ENCODE measurements around the gene RRP1.

The RRP1 gene

DNA sequence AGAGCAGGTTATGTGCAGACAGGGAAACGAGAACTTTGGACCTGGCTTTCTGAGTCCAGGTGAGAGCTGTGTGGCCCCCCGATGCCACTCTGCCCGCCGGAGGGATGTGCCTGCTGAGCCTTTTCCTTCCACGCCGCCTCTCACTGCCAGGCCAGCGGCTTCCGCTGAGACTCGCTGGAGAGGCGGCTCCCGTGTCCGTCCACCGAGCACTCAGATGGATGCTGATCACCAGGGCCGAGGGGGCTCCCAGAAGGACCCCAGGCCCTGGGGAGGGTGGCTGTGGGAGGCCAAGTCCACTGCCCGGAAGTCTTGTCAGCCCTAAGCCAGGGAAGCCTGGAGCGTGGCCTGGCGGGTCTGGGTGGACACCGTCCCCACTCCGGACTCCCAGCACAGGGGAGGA is 29.7 kb upstream of the RRP1 start:
- DNase-seq, result no peak

DNA sequence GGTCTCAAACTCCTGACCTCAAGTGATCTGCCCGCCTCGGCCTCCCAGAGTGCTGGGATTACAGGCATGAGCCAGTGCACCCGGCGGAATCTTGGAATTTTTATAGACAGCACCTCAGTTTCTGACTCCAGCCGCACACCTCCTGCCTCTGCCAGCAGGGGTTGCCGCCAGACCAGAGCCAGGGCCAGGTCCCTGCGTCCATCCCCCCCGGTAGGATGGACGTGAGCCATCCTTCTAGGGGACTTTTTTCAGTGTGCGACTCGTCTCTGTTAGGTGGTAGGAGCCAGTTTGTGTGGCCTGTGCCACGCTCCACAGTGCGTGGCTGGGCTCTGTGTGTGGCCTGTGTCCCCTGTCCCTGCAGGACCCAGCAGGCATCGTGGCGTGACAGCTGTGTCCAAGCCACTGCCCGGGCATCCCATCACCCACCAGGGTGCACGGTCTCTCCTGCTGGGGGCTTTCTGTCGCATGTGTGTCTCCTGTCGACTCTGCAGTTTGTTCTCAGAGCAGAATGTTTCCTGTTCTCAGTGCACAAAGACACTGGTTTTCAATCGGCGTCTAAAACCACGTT is 28.9 kb upstream of the RRP1 start:
- DNase-seq, result no peak

DNA sequence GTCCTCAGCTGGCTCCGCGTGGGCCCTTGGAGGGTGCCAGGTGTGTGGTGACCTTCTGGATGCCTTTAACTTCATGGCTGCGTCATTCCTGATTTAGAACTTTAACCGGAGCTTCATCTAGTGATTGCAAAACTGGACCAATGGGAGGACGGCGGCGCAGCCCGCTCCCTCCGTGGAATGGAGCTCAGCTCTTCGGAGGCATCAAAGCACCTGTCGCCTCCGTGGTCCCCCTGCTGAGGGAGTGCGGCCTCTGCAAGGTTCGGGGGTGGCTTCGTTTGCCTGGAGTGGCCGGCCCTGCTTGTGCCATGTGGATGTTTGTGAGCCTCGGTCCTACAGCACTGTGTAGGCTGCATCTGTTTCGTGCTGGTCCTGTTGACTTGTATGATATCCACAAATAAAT is 27.5 kb upstream of the RRP1 start:
- DNase-seq, result no peak

DNA sequence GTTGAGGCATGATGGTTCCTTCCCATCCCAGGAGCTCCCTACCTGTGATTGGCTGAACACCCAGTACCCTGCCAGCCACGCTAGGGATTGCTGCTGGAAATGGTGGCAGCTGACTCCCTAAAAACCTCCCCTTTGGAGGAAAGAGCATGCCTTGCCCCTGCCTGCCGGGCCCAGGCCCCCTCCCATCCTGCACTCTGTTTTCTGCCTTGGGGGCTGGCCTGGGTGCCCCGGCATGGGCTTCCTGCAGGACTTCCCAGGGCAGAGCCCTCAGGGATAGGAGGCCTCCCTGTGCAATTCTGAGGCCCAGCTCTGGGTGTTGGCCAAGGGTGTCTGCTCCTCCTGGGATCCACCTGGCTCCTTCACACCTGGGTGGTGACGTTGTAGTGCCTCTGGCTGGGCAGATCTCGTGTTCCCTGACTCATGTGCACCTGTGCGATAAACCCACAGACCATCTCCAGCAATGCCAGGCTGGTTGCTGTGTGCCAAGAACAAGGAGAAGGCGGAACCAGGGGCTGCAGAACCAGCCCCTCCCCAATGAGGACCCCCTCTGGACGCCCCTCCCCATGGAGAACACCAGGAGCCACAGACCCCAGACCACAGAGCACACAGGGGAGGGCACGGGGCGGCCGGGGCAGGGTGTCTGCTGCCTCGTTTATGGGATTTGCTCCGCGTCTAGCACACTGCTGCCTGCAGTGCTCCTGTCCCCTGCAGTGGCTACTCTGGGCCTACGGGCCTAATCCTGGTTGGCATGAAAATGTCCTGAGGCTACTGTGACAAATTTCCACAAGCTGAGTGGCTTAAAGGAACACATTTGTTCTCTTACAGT is 26.9 kb upstream of the RRP1 start:
- no peak for DNase-seq

DNA sequence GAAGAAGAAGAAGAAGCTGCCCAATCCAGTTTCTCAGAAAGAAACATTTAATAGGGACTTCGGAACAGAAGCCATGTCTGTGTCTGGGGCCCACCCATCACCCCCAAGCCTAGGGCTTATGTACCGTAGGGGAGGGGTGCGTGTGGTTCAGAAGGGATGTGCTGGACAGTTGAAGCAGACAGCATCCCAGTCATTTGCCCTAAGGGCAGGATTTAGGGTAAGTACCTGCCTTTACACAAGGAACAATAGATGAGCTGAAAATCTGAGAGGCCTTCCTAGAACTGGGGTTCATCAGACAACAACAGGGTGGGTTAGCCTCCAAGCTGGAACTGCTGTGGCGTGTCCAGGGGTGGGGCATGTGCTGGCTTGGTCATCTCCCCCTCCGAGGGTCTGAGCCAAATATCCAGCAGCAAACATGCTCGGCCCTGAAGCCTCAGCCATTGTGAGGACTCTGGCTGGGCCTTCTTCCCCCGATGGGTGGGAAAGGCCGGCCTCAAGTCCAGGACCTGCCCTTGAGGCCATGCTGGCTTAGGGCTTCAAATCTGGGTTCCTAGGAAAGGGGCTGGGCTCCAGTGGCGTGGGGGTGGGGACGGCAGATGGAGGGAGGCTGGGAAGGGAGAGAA is 25.4 kb upstream of the RRP1 start:
- DNase-seq, result no peak

DNA sequence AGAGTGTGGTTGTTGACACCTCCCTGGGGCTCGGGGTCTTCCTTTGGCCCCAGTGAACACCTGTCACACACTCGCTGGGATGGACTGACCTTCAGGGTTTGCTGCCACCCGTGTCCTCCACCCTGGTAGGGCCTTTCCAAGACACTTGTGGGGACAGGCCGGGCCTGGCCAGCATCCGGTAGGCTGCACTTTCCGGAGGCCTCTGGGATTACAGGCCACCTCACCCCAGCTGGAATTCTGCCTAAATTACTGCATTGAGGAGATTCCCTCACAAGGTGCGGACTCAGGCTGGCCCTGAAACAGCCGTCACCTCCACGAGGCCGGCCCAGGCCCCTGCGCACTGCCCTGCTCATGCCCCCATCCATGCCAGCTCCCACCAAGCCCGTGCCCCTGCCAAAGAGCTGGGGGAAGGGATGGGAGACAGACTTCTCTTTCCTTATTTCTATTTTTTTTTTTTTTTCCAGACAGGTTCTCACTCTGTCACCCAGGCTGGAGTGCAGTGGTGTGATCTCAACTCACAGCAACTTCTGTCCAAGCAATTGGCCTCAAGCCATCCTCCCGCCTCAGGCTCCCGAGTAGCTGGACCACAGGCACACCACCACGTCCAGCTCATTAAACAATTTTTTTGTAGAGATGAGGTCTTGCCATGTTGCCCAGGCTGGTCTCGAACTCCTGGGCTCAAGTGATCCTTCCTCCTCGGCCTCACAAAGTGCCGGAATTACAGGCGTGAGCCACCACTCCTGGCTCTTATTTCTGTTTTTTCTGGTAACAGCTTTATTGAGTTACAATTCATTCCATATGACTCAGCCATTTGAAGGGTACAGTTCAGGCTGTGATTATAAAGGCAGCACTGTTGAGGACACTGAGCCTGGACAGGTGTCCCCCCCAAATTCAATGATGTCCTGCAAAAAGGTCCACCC is 24.5 kb upstream of the RRP1 start:
- no peak for DNase-seq

DNA sequence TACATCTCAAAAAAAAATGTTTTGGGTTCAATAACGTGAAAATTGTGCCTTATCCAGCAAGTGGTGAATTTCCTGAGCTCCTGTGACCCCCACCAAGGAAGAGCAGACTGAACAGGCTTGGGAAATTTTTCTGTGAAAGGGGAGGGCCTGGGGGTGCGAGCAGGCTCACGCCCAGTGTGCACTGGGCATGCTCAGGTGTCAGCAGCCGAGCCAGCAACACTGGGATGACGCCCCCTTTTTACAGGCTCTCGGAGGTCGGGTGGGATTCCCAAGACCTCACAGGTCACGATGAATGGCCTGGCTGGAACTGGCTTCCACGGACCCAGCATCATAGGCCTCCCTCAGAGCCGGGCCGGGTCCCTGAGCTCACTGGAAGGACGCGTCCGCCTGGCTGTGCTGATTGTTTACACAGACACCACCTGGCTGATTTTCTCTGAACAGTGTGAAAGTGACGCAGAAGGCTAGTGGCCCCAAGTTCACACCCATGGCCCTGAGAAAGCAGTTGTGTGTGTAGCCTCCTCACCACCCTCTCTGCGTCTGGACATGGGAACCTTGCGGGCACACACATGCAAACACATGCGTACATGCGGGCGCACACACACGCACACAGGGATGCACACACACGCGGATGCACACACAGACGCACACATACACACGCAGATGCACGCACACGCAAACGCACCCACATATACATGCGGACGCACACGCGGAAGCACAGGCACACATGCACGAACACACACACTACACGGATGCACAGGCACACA is 22.5 kb upstream of the RRP1 start:
- DNase-seq, result no peak

DNA sequence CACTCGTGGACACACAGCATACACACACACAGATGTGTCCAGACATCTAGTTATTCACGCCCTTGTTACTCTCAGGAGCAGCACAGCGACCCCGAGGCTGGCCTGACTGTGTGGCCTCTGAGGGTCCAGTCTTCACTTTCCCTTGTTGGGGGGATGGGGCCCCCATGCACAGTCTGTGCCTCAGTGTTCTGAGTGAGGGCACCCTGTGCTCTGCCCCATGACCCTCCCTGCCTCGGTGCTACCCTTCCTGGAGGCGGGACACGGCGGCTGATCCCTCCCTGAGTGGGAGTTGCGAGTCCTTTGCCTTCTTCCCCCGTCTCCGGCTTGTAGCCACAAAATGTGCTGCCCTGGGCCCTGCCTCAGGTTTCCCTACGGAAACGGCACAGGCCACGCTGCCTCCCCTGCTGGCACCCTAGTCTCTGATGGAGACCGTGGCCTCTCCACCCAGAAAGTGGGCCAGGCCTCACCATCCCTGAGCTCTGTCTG is 21.8 kb upstream of the RRP1 start:
- DNase-seq, result no peak

DNA sequence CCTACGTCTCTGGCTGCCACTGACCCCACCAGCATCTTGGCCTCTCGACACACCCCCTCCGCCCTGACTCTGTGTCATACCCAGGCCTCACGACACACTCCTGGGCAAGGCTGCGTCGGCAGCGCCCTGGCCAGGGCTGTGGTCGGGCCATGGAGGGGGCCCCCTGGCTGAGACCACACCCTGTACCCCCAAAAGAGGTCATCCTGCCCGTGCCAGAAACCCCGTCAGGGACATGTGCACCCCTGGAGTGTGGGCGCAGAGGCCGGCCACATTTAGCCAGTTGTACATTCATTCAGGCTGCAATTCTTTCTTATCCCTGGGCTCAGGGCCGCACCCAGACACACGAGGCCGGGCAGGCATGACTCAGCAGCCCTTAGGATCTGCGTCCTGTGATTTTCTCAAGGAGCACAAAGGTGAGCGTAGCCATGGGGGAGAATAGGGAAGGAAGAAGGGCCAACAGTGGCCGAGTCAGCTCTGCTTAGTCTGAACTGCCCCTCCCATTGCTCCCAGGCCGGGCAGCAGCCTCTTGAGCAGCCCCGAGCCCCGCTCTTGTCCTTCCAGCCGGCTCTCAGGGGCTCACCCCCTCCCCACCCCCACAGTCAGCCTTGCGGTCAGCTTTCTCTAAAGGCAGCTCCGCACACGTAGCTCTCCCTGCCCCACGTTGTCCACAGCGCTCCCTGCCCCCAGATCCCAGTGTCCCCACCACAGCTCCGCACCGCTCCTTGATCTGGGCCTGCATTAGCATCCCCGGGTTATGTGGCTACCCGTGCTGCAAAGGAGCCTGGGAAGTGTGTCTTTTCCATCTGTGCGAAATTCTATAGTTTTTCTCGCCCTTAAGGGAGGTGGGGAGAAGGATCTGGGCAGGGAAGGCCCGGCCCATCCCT is 21.2 kb upstream of the RRP1 start:
- DNase-seq, result no peak

DNA sequence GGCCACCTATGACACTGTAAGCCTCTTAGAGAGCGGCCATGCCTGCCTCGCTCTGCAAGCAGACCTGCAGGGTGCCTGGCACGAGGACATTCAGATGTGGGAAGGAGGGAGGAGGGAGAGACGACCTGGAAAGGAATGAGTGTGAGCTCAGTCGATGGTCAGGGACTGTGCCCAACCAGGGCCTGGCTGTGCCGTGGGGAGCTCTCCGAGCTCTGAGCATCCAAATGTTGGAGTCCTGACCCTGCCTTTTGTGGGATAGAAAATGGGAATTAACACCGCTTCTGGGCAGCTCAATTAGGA is 20.6 kb upstream of the RRP1 start:
- no peak for DNase-seq

DNA sequence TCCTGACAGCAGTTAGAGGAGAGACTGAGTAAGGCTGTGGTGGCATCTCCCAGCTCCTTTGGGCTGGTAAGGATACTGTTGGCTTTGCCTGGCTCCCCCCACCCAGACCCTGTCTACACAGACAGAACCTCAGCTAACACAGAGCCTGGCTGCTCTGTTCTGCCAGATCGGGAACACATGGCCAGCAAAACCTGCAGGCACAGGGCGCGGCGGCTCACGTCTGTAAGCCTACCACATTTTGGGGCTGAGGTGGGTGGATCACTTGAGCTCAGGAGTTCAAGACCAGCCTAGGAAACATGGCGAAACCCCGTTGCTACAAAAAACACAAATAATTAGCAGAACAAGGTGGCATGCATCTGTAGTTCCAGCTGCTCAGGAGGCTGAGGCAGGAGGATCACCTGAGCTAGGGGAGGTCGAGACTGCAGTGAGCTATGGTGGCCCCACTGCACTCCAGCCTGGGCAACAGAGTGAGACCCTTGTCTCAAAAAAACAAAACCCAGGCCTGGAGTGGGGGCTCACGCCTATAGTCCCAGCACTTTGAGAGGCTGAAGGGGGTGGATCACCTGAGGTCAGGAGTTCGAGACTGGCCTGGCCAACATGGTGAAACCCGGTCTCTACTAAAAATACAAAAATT is 19.9 kb upstream of the RRP1 start:
- no peak for DNase-seq

DNA sequence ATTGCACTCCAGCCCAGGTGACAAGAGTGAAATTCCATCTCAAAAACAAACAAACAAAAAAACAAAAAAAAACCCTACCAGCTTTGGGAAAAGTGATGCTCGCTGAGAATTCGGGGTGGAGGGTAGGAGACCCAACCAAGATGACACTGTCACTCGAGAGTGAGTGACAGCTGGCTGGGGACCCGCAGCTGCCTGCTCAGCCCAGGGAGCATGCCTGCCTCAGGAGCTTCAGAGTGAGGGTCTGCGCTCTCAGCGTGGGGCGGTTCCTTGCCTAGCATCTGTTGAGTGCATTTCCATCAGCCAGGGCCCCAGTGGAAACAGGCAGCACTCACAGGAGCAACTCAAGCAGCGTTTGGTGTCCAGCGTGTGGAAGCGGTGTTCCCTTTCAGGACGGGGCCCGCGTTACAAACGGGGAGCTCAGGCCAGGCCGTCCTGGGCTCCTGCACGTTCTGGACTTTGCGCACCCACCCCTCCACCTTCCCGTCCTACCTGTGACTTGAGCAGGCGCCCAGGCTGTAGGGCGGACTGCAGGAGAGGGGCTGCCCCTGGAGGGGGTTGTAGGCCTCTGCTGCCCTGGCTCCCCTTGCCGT is 19.2 kb upstream of the RRP1 start:
- DNase-seq, result no peak

DNA sequence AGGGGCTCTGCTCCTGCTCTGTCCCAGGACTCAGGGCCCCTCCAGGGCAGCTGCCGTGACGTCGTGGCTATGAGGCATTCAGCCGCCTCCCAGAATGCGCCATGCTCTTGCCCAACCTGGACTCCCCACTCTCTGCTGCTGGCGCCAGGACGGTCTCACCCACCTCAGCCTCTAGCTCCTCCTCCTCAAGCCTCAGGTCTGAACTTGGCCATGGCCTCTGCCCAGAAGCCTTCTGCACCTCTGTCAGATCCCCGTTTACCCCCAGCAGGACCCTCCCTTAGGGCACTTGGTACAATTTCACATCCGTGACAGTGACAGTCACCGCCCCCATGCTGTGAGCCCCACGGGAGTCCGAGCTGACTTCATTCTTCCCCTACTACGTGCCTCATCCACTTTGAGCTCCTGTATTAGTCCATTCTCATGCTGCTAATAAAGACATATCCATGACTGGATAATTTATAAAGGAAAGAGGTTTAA is 18.1 kb upstream of the RRP1 start:
- DNase-seq, result no peak

DNA sequence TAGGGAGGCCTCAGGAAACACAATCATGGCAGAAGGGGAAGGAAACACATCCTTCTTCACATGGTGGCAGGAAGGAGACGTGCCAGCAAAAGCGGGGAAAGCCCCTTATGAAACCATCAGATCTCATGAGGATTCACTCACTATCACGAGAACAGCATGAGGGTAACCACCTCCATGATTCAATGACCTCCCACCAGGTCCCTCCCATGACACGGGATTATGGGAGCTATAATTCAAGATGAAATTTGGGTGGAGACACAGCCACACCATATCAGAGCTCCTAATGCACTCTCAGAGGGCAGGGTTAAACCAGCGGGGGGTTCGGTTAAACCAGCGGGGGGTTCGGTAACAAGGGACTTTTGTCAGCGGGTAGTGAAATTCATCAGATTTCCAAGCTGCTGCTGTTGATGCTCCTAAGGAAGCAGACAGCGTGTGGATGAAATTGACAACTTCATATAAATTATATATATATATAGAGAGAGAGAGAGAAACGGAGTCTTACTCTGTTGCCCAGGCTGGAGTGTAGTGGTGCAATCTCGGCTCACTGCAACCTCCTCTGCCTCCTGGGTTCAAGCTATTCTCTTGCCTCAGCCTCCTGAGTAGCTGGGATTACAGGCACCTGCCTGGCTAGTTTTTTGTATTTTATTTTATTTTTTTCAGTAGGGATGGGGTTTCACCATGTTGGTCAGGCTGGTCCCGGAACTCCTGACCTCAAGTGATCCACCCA is 17.5 kb upstream of the RRP1 start:
- DNase-seq, result no peak

DNA sequence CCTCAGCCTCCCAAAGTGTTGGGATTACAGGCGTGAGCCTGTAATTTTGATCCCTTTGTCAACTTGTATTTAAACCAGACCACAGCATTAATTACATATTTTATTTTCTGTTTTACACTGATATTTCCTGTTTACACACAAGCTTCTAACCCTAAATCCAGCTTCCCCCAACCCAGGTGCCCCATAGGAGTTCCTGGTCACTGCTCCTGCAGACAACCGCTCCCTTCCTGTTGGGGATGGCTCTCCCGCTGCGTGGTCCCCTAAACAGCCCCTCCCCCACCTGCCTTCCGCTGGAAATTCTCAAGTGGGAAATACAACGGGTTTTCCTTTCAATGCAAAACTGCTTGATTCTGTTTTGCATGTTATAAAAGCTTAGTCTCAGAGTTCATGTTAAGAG is 17.0 kb upstream of the RRP1 start:
- no peak for DNase-seq

DNA sequence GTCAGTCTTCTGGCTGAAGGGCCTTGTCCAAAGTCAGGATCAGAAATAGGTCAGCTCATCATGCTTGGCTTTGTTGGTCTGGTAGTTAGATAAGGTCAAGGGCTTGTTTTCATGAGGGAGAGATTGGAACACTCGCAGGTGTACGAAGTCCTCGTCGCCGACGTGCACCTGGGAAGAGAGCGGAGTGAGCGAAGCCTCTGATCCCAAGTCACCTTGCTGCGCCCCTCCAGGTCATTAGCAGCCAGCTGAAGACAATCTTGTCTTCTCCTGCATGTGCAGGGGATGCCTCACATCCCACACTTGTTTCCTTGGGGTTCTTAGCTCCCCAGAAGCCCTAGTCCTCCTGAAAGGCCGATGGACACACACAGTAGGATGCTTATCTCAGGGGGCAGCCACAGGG is 15.2 kb upstream of the RRP1 start:
- DNase-seq, result no peak

DNA sequence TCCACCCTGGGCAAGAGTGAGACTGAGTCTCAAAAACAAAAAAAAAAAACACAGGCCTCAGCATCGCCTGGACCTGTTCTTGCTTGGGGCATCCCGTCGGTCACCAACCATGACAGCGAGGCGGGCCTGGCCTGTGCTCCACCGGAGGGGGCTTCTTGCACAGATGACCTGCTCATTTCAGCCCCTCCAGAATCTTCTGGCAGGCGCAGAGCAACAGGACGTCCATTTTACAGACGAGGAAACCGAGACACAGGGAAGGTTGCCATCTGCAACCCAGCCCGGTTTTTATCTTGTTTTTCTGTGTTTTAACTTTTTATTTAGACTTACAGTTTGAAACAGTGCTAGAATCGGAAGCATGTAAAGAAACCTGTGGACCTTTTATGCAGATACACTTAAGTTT is 14.2 kb upstream of the RRP1 start:
- no peak for DNase-seq

DNA sequence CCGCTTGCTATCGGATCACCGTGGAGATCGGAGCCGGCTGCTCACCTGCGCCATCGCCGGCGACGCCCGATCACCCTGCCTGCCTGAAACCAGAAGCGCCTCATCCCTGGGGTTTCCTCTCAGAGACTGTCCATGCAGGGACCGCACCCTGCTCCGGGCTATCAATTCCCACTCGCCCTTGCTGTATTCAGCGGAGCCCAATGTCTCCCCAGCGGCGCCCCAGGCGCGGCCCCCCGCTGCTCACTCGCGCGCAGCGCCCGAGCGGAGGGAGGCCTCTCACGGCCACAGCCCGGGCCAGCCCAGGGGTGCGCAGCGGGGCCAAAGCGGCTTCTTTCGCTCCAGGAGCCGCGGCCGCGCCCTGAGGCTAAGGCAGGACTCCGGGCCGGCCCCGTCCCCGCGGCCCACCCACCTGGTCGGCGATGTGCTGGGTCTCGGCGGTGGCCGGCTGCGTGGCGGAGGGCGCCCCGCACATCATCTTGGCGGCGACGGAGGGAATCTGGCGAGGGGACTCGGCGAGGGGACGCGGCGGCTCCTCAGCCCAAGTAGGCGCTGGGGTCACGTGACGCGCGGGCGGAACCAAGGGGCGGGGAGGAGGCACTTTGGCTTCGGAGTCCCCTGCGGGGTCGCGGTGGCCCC is 13.5 kb upstream of the RRP1 start, which contains the start of gene CSTB:
Gene CSTB (minus strand): TSS at position 514 of the 636 bp plus-strand sequence. CDS start 39 bp downstream, at position 475.
- peak; percentile 91 for DNase-seq

DNA sequence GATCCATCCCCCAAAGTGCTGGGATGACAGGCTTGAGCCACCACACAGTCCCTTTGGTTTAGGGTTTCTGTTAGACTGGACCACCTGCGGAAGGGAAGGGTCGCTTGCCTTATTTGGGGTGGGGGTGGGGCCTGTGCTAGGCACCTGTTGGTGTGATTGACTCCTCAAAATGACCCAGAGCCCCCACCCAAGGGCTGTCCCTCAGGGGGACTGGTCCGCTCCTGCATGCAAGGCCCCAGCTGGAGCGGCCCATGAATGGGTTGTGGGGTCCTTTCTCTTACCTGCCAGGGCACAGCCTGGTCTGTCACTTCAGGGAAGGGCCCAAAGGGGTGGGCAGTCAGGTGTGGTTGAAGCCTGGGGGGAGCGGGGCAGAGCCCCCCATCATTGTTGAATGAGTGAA is 11.4 kb upstream of the RRP1 start:
- no peak for DNase-seq
